Testis (tissue), 3 donors: ENCODE measurements around the gene TGM3. TPM values are rescaled to one million over a fixed set of nuclear protein-coding genes. Genes with fewer than 3 reads are reported as not detected.

ENCODE experiments used
- DNase-seq: peaks from one replicate; pipeline ENCODE4 v3.0.0-alpha.2; 2019
- H3K27ac ChIP-seq, 2 donors: fragments of 200-600 bp; sonication (generic); one replicate each; pipeline ENCODE4 v1.5.1; 2019
- H3K27me3 ChIP-seq: fragments of 200-600 bp; sonication (generic); one replicate; pipeline ENCODE4 v1.5.1; 2019
- H3K36me3 ChIP-seq: fragments of 200-600 bp; sonication (generic); one replicate; pipeline ENCODE4 v1.5.1; 2017; ENCODE audit warnings: low read depth; ENCODE audit errors: missing control alignments
- H3K4me1 ChIP-seq: fragments of 200-600 bp; sonication (generic); one replicate; pipeline ENCODE4 v1.5.1; 2019
- H3K4me3 ChIP-seq, 2 donors: fragments of 200-600 bp; sonication (generic); one replicate each; pipeline ENCODE4 v1.5.1; 2017 to 2019
- H3K9me3 ChIP-seq: fragments of 200-600 bp; sonication (generic); one replicate; pipeline ENCODE4 v1.5.1; 2017
- CTCF ChIP-seq, 3 experiments: fragments of 450-650 bp in 2 of 3; fragments of 200-600 bp in 1 of 3; sonication (generic) in 1 of 3; IDR thresholded peaks; one replicate each; pipeline ENCODE4 v1.5.1; 2016 to 2019; ENCODE audit warnings: antibody characterized with exemption in 3 of 3, mild to moderate bottlenecking in 2 of 3, moderate library complexity in 1 of 3
- POLR2A ChIP-seq: fragments of 450-650 bp; IDR thresholded peaks from one replicate; pipeline ENCODE4 v1.6.1; 2017; ENCODE audit warnings: antibody characterized with exemption, mild to moderate bottlenecking, moderate library complexity
- WGBS, 2 donors: methylation state at CpG; one replicate each; pipeline ENCODE4 v1.1.5; 2018; 5-methylcytosine and 5-hydroxymethylcytosine counted together
- intact Hi-C: fragments of 100-400 bp; cut with DNase I; formaldehyde crosslinking; loops from one replicate; pipeline ENCODE4 v1.15.1; 2023; ENCODE audit warnings: low total_unique reads
- polyA plus RNA-seq: library from polyadenylated mRNA; stranded (reverse); fragments of 350-450 nt; fragmentation: Illumina TruSeq; extraction: RNeasy Lipid Tissue Mini Kit (QIAGEN cat#74804); gene quantifications from one replicate; pipeline ENCODE4 v1.2.3, GENCODE V29; 2014; ENCODE audit warnings: low read depth, low replicate concordance; ENCODE audit not compliant: insufficient read depth
- total RNA-seq, 2 donors: library from RNA; depleted of rRNA; stranded (reverse); fragments of >200 nt; gene quantifications; one replicate each; pipeline ENCODE4 v1.2.3, GENCODE V29; 2016

Gene TGM3
- total and polyA plus RNA-seq, 3 donors from 2014 or later = 2.6 to 4.9 (median 3.1) TPM

GRCh38 chr20:2387580-2387979 is 91.8 kb downstream of the TGM3 start:
- no peaks in the 10 kb centered on the region for H3K4me1 ChIP-seq
- H3K27me3 ChIP-seq = no peaks in the 10 kb centered on the region
- 87 to 95% methylated on average over 4 of the region's 4 CpGs for WGBS, 2 donors
- no peaks in the 10 kb centered on the region for H3K9me3 ChIP-seq
- H3K4me3 ChIP-seq = no peak overlapping the region
- TF ChIP-seq CTCF (IDR thresholded peaks at IDR 0.05) (no peak), POLR2A (no peak)
- intact Hi-C loops = no loop called here
- no peaks in the 10 kb centered on the region for H3K36me3 ChIP-seq
- no peak overlapping the region for H3K27ac ChIP-seq
- no peak for DNase-seq

Other genes with a start within 250 kb of the TGM3 start
- gene STK35, start 194.2 kb upstream of the TGM3 start, total RNA-seq = 10 to 100 TPM; 73.0 to 82.8 TPM
- gene STK35, start 194.2 kb upstream of the TGM3 start, polyA plus RNA-seq = 46.3 TPM
- not detected for gene TGM6, start 84.9 kb downstream of the TGM3 start, total RNA-seq
- not detected for gene TGM6, start 84.9 kb downstream of the TGM3 start, polyA plus RNA-seq
- 100 to 1,000 TPM; 140 to 207 TPM for gene SNRPB, start 174.8 kb downstream of the TGM3 start, total RNA-seq
- 171 TPM for gene SNRPB, start 174.8 kb downstream of the TGM3 start, polyA plus RNA-seq
- 10 to 100 TPM in 1 of 2 donors, 1 to 10 TPM in 1; 9.9 to 11.7 TPM for gene ZNF343, start 212.9 kb downstream of the TGM3 start, total RNA-seq
- 11.0 TPM for gene ZNF343, start 212.9 kb downstream of the TGM3 start, polyA plus RNA-seq
- gene TMC2, start 240.6 kb downstream of the TGM3 start, total RNA-seq = under 1 TPM; 0.56 to 0.63 TPM
- gene TMC2, start 240.6 kb downstream of the TGM3 start, polyA plus RNA-seq = 0.59 TPM